Glutamatergic neuron (in vitro differentiated cells): ENCODE data around the gene NBEAL2. TPM values are rescaled to one million over a fixed set of nuclear protein-coding genes. Genes with fewer than 3 reads are reported as not detected.
A peak's percentile ranks its signal among the peaks of the same experiment; 100 is the strongest.

Experiments
- DNase-seq: peaks from one replicate; pipeline ENCODE4 v3.0.0; 2022
- H3K27ac Mint-ChIP-seq: one replicate; pipeline ENCODE4 v1.8.0; 2020; ENCODE audit warnings: mild to moderate bottlenecking, mixed read lengths, inconsistent platforms; ENCODE audit not compliant: unreplicated experiment
- H3K27me3 Mint-ChIP-seq: one replicate; pipeline ENCODE4 v1.8.0; 2020; ENCODE audit warnings: mild to moderate bottlenecking, moderate library complexity, mixed read lengths, inconsistent platforms; ENCODE audit not compliant: unreplicated experiment
- H3K36me3 Mint-ChIP-seq: one replicate; pipeline ENCODE4 v1.8.0; 2020; ENCODE audit warnings: mild to moderate bottlenecking, mixed read lengths, inconsistent platforms; ENCODE audit not compliant: unreplicated experiment
- H3K4me1 Mint-ChIP-seq: one replicate; pipeline ENCODE4 v1.8.0; 2020; ENCODE audit warnings: mild to moderate bottlenecking, low read depth, mixed read lengths, inconsistent platforms; ENCODE audit not compliant: unreplicated experiment
- H3K4me3 Mint-ChIP-seq: one replicate; pipeline ENCODE4 v1.8.0; 2020; ENCODE audit warnings: mild to moderate bottlenecking, mixed read lengths, inconsistent platforms; ENCODE audit not compliant: unreplicated experiment
- H3K9me3 Mint-ChIP-seq: one replicate; pipeline ENCODE4 v1.8.0; 2020; ENCODE audit warnings: mild to moderate bottlenecking, moderate library complexity, mixed read lengths, inconsistent platforms; ENCODE audit not compliant: unreplicated experiment
- CTCF ChIP-seq: fragments of 200-600 bp; sonication (generic); IDR thresholded peaks from one replicate; pipeline ENCODE4 v1.5.0; 2021; ENCODE audit not compliant: partially characterized antibody, unreplicated experiment
- total RNA-seq: library from RNA; stranded (reverse); fragmentation: NEBNext Ultra II Directional; extraction: Animal tissue kit (Norgen Biotek cat#: 25700); gene quantifications from one replicate; pipeline ENCODE4 v1.2.1, GENCODE V29; 2021; ENCODE audit not compliant: unreplicated experiment

NBEAL2 gene
- total RNA-seq, 1 donor from 2014 or later, result 38.0 TPM

GRCh38 chr3:47041114-47041513 is 61.6 kb downstream of the NBEAL2 start:
- H3K27me3 Mint-ChIP-seq, result no peaks in the 10 kb centered on the region
- H3K4me1 Mint-ChIP-seq, result no peaks in the 10 kb centered on the region
- peaks cover 4% of the 10 kb centered on the region for H3K36me3 Mint-ChIP-seq
- no peak overlapping the region for H3K27ac Mint-ChIP-seq
- no peak for DNase-seq
- no peak overlapping the region for H3K4me3 Mint-ChIP-seq
- no peaks in the 10 kb centered on the region for H3K9me3 Mint-ChIP-seq
- TF ChIP-seq CTCF, result no peak

GRCh38 chr3:47042231-47042791 is 62.8 kb downstream of the NBEAL2 start:
- Mint-ChIP-seq H3K4me3 (no peak overlapping the region), H3K27ac (no peak overlapping the region), H3K4me1 (no peaks in the 10 kb centered on the region), H3K9me3 (no peaks in the 10 kb centered on the region), H3K27me3 (no peaks in the 10 kb centered on the region), H3K36me3 (peaks cover 4% of the 10 kb centered on the region)
- no peak for TF ChIP-seq CTCF
- DNase-seq, result no peak

GRCh38 chr3:47047069-47047468 is 67.6 kb downstream of the NBEAL2 start:
- Mint-ChIP-seq H3K27ac (no peak overlapping the region), H3K4me3 (no peak overlapping the region), H3K27me3 (no peaks in the 10 kb centered on the region), H3K4me1 (no peaks in the 10 kb centered on the region), H3K9me3 (no peaks in the 10 kb centered on the region), H3K36me3 (no peaks in the 10 kb centered on the region)
- no peak for TF ChIP-seq CTCF
- no peak for DNase-seq

- H3K27ac Mint-ChIP-seq, result peak overlapping the region; percentile 5
- peaks cover 1% of the 10 kb centered on the region for H3K4me1 Mint-ChIP-seq
- H3K36me3 Mint-ChIP-seq, result no peaks in the 10 kb centered on the region
- no peak for DNase-seq
- TF ChIP-seq CTCF, result no peak
- H3K27me3 Mint-ChIP-seq, result no peaks in the 10 kb centered on the region
- no peak overlapping the region for H3K4me3 Mint-ChIP-seq
- H3K9me3 Mint-ChIP-seq, result no peaks in the 10 kb centered on the region
Observed at GRCh38 chr3:47047673-47048072, 68.2 kb downstream of the NBEAL2 start.

- no peak overlapping the region for H3K27ac Mint-ChIP-seq
- H3K4me1 Mint-ChIP-seq, result peaks cover 14% of the 10 kb centered on the region
- TF ChIP-seq CTCF, result no peak
- H3K36me3 Mint-ChIP-seq, result no peaks in the 10 kb centered on the region
- no peak overlapping the region for H3K4me3 Mint-ChIP-seq
- peaks cover 4% of the 10 kb centered on the region for H3K9me3 Mint-ChIP-seq
- H3K27me3 Mint-ChIP-seq, result no peaks in the 10 kb centered on the region
- DNase-seq, result no peak
Observed at GRCh38 chr3:47054412-47054811, 74.9 kb downstream of the NBEAL2 start.
